ENCODE results near the gene PDE8B.

The PDE8B gene

GRCh38 chr5:77277759-77278158, 67.3 kb downstream of the PDE8B start:
- Histone ChIP-seq H4K5ac (ENCODE audit: low read length) (no peak overlapping the region), H2AK5ac (ENCODE audit: low read length) (no peak overlapping the region), H3K79me1 (ENCODE audit: low read length) (no peaks in the 10 kb centered on the region), H3K4me3 (ENCODE audit: low read length) (no peak overlapping the region), H3K79me2 (ENCODE audit: control insufficient read depth, insufficient read depth, low read length) (no peaks in the 10 kb centered on the region), H3K27me3 (ENCODE audit: insufficient read depth, low read length, poor library complexity) (no peaks in the 10 kb centered on the region), H3K27ac (ENCODE audit: low read depth, low read length) (no peak overlapping the region), H3K4me1 (ENCODE audit: control insufficient read depth, low read depth, low read length) (peaks cover 2% of the 10 kb centered on the region), H3K36me3 (ENCODE audit: control insufficient read depth, insufficient read depth, low read length) (no peaks in the 10 kb centered on the region), H3K23ac (ENCODE audit: low read length) (no peak overlapping the region), H2BK5ac (ENCODE audit: low read length) (no peak overlapping the region), H3K56ac (ENCODE audit: low read length) (no peak overlapping the region), H3K18ac (ENCODE audit: low read length) (no peak overlapping the region), H3K4me2 (ENCODE audit: low read length) (no peak overlapping the region), H2BK120ac (ENCODE audit: low read depth, low read length) (no peak overlapping the region), H3K4ac (ENCODE audit: low read depth, low read length) (no peak overlapping the region), H2BK15ac (replicated peaks; ENCODE audit: low read depth) (no peak overlapping the region), H3K9ac (ENCODE audit: low read length) (no peak overlapping the region), H4K8ac (ENCODE audit: low read depth, low read length) (no peak overlapping the region)
- WGBS (ENCODE audit: extremely low coverage, insufficient coverage, low lambda C conversion rate): no CpG with 5 or more reads among the region's 4 CpGs
- no peak for DNase-seq

- Histone ChIP-seq H3K79me2 (ENCODE audit: control insufficient read depth, insufficient read depth, low read length) (no peaks in the 10 kb centered on the region), H2AK5ac (ENCODE audit: low read length) (no peak overlapping the region), H3K4me2 (ENCODE audit: low read length) (no peak overlapping the region), H4K8ac (ENCODE audit: low read depth, low read length) (no peak overlapping the region), H2BK15ac (replicated peaks; ENCODE audit: low read depth) (no peak overlapping the region), H2BK5ac (ENCODE audit: low read length) (no peak overlapping the region), H3K23ac (ENCODE audit: low read length) (no peak overlapping the region), H3K56ac (ENCODE audit: low read length) (no peak overlapping the region), H3K79me1 (ENCODE audit: low read length) (no peaks in the 10 kb centered on the region), H3K18ac (ENCODE audit: low read length) (no peak overlapping the region), H3K4me3 (ENCODE audit: low read length) (no peak overlapping the region), H3K9ac (ENCODE audit: low read length) (no peak overlapping the region), H2BK120ac (ENCODE audit: low read depth, low read length) (no peak overlapping the region), H4K5ac (ENCODE audit: low read length) (no peak overlapping the region), H3K4me1 (ENCODE audit: control insufficient read depth, low read depth, low read length) (peaks cover 2% of the 10 kb centered on the region), H3K27me3 (ENCODE audit: insufficient read depth, low read length, poor library complexity) (no peaks in the 10 kb centered on the region), H3K27ac (ENCODE audit: low read depth, low read length) (no peak overlapping the region), H3K4ac (ENCODE audit: low read depth, low read length) (no peak overlapping the region), H3K36me3 (ENCODE audit: control insufficient read depth, insufficient read depth, low read length) (no peaks in the 10 kb centered on the region)
- WGBS (ENCODE audit: extremely low coverage, insufficient coverage, low lambda C conversion rate): no CpG with 5 or more reads among the region's 3 CpGs
- DNase-seq: no peak
Measured at GRCh38 chr5:77280036-77280435, 69.6 kb downstream of the PDE8B start.

DNA sequence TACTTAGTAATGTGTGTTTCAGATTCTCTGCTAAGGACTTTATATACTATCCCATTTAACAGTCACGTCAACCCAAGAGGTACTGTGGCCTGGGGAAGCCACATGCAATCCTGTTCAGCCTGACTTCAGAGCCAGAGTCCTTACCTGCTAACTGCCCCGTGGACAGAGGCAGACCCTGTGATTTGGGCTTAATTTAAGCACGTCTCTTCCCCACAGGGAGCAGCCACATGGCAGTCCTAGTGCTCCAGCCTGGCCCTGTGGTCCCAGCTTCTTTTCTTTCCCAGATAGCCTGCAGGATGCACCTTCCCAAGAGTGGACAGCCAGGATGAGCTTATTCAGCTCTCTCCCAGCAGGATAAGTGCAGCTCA, 71.5 kb downstream of the PDE8B start:
- Histone ChIP-seq H3K79me2 (ENCODE audit: control insufficient read depth, insufficient read depth, low read length) (no peaks in the 10 kb centered on the region), H2BK15ac (replicated peaks; ENCODE audit: low read depth) (no peak overlapping the region), H3K79me1 (ENCODE audit: low read length) (no peaks in the 10 kb centered on the region), H3K23ac (ENCODE audit: low read length) (no peak overlapping the region), H3K4me3 (ENCODE audit: low read length) (no peak overlapping the region), H3K56ac (ENCODE audit: low read length) (no peak overlapping the region), H3K18ac (ENCODE audit: low read length) (no peak overlapping the region), H3K27me3 (ENCODE audit: insufficient read depth, low read length, poor library complexity) (no peaks in the 10 kb centered on the region), H2BK120ac (ENCODE audit: low read depth, low read length) (no peak overlapping the region), H3K36me3 (ENCODE audit: control insufficient read depth, insufficient read depth, low read length) (no peaks in the 10 kb centered on the region), H2BK5ac (ENCODE audit: low read length) (no peak overlapping the region), H3K4me1 (ENCODE audit: control insufficient read depth, low read depth, low read length) (no peaks in the 10 kb centered on the region), H3K27ac (ENCODE audit: low read depth, low read length) (no peak overlapping the region), H3K4ac (ENCODE audit: low read depth, low read length) (no peak overlapping the region), H4K5ac (ENCODE audit: low read length) (no peak overlapping the region), H4K8ac (ENCODE audit: low read depth, low read length) (no peak overlapping the region), H3K4me2 (ENCODE audit: low read length) (no peak overlapping the region), H2AK5ac (ENCODE audit: low read length) (no peak overlapping the region), H3K9ac (ENCODE audit: low read length) (no peak overlapping the region)
- no peak for DNase-seq
- WGBS (ENCODE audit: extremely low coverage, insufficient coverage, low lambda C conversion rate): no CpG with 5 or more reads among the region's 3 CpGs

DNA sequence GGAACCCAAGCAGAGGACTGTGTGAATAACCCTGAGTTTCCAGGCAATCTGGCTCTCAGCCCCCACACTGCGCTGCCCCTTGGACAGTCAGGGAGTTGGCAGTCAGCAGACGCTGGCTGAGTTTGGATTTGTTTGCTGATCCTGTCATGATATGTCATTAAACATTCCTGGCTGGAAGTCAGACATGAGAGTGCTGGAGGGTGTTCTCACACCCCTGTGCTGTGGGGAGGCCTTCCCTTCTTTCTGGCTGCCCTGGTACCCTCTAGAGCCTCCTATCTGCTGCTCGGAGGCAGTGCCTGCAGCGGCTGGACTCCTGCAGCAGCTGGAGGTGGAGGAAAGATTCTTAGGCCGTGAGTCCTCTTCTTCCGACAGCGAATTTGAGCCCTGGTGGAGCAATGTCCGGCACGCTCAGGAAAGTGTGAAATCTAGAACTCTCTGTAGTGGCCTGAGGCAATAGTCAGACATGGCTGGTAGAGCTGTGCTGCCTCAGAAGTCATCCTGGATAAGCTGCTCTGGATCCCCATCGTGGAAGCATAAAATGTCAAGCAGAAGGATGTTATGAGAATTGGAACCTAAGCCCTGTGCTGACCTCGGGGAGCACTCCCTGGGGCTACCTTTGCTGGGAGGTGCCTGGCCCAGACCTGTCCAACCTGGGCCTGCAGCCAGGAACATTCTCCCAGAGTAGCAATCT, 72.0 kb downstream of the PDE8B start:
- H3K9ac ChIP-seq (ENCODE audit: low read length): no peak overlapping the region
- WGBS (ENCODE audit: extremely low coverage, insufficient coverage, low lambda C conversion rate): no CpG with 5 or more reads among the region's 11 CpGs
- H3K18ac ChIP-seq (ENCODE audit: low read length): no peak overlapping the region
- H2AK5ac ChIP-seq (ENCODE audit: low read length): no peak overlapping the region
- H2BK5ac ChIP-seq (ENCODE audit: low read length): no peak overlapping the region
- no peaks in the 10 kb centered on the region for H3K79me1 ChIP-seq (ENCODE audit: low read length)
- no peak overlapping the region for H3K56ac ChIP-seq (ENCODE audit: low read length)
- no peaks in the 10 kb centered on the region for H3K79me2 ChIP-seq (ENCODE audit: control insufficient read depth, insufficient read depth, low read length)
- no peak overlapping the region for H4K8ac ChIP-seq (ENCODE audit: low read depth, low read length)
- no peak overlapping the region for H3K4me2 ChIP-seq (ENCODE audit: low read length)
- H3K4me3 ChIP-seq (ENCODE audit: low read length): no peak overlapping the region
- H3K4ac ChIP-seq (ENCODE audit: low read depth, low read length): no peak overlapping the region
- DNase-seq: peak; percentile 59
- no peak overlapping the region for H2BK120ac ChIP-seq (ENCODE audit: low read depth, low read length)
- H3K36me3 ChIP-seq (ENCODE audit: control insufficient read depth, insufficient read depth, low read length): no peaks in the 10 kb centered on the region
- no peak overlapping the region for H2BK15ac ChIP-seq (replicated peaks; ENCODE audit: low read depth)
- H3K23ac ChIP-seq (ENCODE audit: low read length): no peak overlapping the region
- no peaks in the 10 kb centered on the region for H3K27me3 ChIP-seq (ENCODE audit: insufficient read depth, low read length, poor library complexity)
- no peak overlapping the region for H3K27ac ChIP-seq (ENCODE audit: low read depth, low read length)
- no peaks in the 10 kb centered on the region for H3K4me1 ChIP-seq (ENCODE audit: control insufficient read depth, low read depth, low read length)
- H4K5ac ChIP-seq (ENCODE audit: low read length): no peak overlapping the region

- Histone ChIP-seq H3K79me1 (ENCODE audit: low read length) (no peaks in the 10 kb centered on the region), H3K4me2 (ENCODE audit: low read length) (no peak overlapping the region), H2BK5ac (ENCODE audit: low read length) (no peak overlapping the region), H3K56ac (ENCODE audit: low read length) (no peak overlapping the region), H3K23ac (ENCODE audit: low read length) (no peak overlapping the region), H4K5ac (ENCODE audit: low read length) (no peak overlapping the region), H3K4me3 (ENCODE audit: low read length) (no peak overlapping the region), H3K18ac (ENCODE audit: low read length) (no peak overlapping the region), H3K4me1 (ENCODE audit: control insufficient read depth, low read depth, low read length) (no peaks in the 10 kb centered on the region), H3K36me3 (ENCODE audit: control insufficient read depth, insufficient read depth, low read length) (no peaks in the 10 kb centered on the region), H2AK5ac (ENCODE audit: low read length) (no peak overlapping the region), H2BK15ac (replicated peaks; ENCODE audit: low read depth) (no peak overlapping the region), H2BK120ac (ENCODE audit: low read depth, low read length) (no peak overlapping the region), H3K4ac (ENCODE audit: low read depth, low read length) (no peak overlapping the region), H3K27ac (ENCODE audit: low read depth, low read length) (no peak overlapping the region), H3K27me3 (ENCODE audit: insufficient read depth, low read length, poor library complexity) (no peaks in the 10 kb centered on the region), H3K79me2 (ENCODE audit: control insufficient read depth, insufficient read depth, low read length) (no peaks in the 10 kb centered on the region), H3K9ac (ENCODE audit: low read length) (no peak overlapping the region), H4K8ac (ENCODE audit: low read depth, low read length) (no peak overlapping the region)
- WGBS (ENCODE audit: extremely low coverage, insufficient coverage, low lambda C conversion rate): no CpG with 5 or more reads among the region's 4 CpGs
- DNase-seq: no peak
Measured at GRCh38 chr5:77285251-77285841, 74.9 kb downstream of the PDE8B start.
